ENCODE results near the gene LRP1B.

The LRP1B gene

GRCh38 chr2:141497272-141497671 is 633.5 kb downstream of the LRP1B start:
- Histone ChIP-seq H3K27me3 (ENCODE audit: control insufficient read depth, insufficient read depth, low read length) (no peaks in the 10 kb centered on the region), H3K9ac (ENCODE audit: low read length) (no peak overlapping the region)

GRCh38 chr2:141496810-141497209 is 634.0 kb downstream of the LRP1B start:
- H3K9me3 ChIP-seq (ENCODE audit: control insufficient read depth, insufficient read depth, low read depth, low read length), result no peaks in the 10 kb centered on the region
- H3K9ac ChIP-seq (ENCODE audit: low read length), result no peak overlapping the region
- no peaks in the 10 kb centered on the region for H3K27me3 ChIP-seq (ENCODE audit: control insufficient read depth, insufficient read depth, low read length)
- H3K4me3 ChIP-seq (ENCODE audit: low read depth, low read length), result no peak overlapping the region
- no peaks in the 10 kb centered on the region for H3K4me1 ChIP-seq (ENCODE audit: control insufficient read depth, insufficient read depth, low read length)
- no peaks in the 10 kb centered on the region for H3K36me3 ChIP-seq (ENCODE audit: control insufficient read depth, insufficient read depth, low read length)
- H3K27ac ChIP-seq (ENCODE audit: low read depth, low read length), result no peak overlapping the region

More at GRCh38 chr2:141497272-141497671, 633.5 kb downstream of the LRP1B start:
- Histone ChIP-seq H3K4me3 (ENCODE audit: low read depth, low read length) (no peak overlapping the region), H3K9me3 (ENCODE audit: control insufficient read depth, insufficient read depth, low read depth, low read length) (no peaks in the 10 kb centered on the region), H3K36me3 (ENCODE audit: control insufficient read depth, insufficient read depth, low read length) (no peaks in the 10 kb centered on the region), H3K4me1 (ENCODE audit: control insufficient read depth, insufficient read depth, low read length) (no peaks in the 10 kb centered on the region), H3K27ac (ENCODE audit: low read depth, low read length) (no peak overlapping the region)

- no peaks in the 10 kb centered on the region for H3K9me3 ChIP-seq (ENCODE audit: control insufficient read depth, insufficient read depth, low read depth, low read length)
- H3K27ac ChIP-seq (ENCODE audit: low read depth, low read length), result no peak overlapping the region
- no peaks in the 10 kb centered on the region for H3K36me3 ChIP-seq (ENCODE audit: control insufficient read depth, insufficient read depth, low read length)
- H3K4me1 ChIP-seq (ENCODE audit: control insufficient read depth, insufficient read depth, low read length), result no peaks in the 10 kb centered on the region
- H3K9ac ChIP-seq (ENCODE audit: low read length), result no peak overlapping the region
- H3K27me3 ChIP-seq (ENCODE audit: control insufficient read depth, insufficient read depth, low read length), result no peaks in the 10 kb centered on the region
- no peak overlapping the region for H3K4me3 ChIP-seq (ENCODE audit: low read depth, low read length)
Observed at GRCh38 chr2:141493936-141494335, 636.9 kb downstream of the LRP1B start.

- Histone ChIP-seq H3K4me1 (ENCODE audit: control insufficient read depth, insufficient read depth, low read length) (no peaks in the 10 kb centered on the region), H3K9me3 (ENCODE audit: control insufficient read depth, insufficient read depth, low read depth, low read length) (no peaks in the 10 kb centered on the region), H3K27ac (ENCODE audit: low read depth, low read length) (no peak overlapping the region), H3K4me3 (ENCODE audit: low read depth, low read length) (no peak overlapping the region), H3K36me3 (ENCODE audit: control insufficient read depth, insufficient read depth, low read length) (no peaks in the 10 kb centered on the region), H3K9ac (ENCODE audit: low read length) (no peak overlapping the region), H3K27me3 (ENCODE audit: control insufficient read depth, insufficient read depth, low read length) (no peaks in the 10 kb centered on the region)
Observed at GRCh38 chr2:141492816-141493215, 638.0 kb downstream of the LRP1B start.

GRCh38 chr2:141490886-141491285 is 639.9 kb downstream of the LRP1B start:
- no peaks in the 10 kb centered on the region for H3K4me1 ChIP-seq (ENCODE audit: control insufficient read depth, insufficient read depth, low read length)
- no peaks in the 10 kb centered on the region for H3K27me3 ChIP-seq (ENCODE audit: control insufficient read depth, insufficient read depth, low read length)
- no peak overlapping the region for H3K9ac ChIP-seq (ENCODE audit: low read length)
- H3K4me3 ChIP-seq (ENCODE audit: low read depth, low read length), result no peak overlapping the region
- H3K27ac ChIP-seq (ENCODE audit: low read depth, low read length), result no peak overlapping the region
- no peaks in the 10 kb centered on the region for H3K36me3 ChIP-seq (ENCODE audit: control insufficient read depth, insufficient read depth, low read length)
- no peaks in the 10 kb centered on the region for H3K9me3 ChIP-seq (ENCODE audit: control insufficient read depth, insufficient read depth, low read depth, low read length)

- Histone ChIP-seq H3K9me3 (ENCODE audit: control insufficient read depth, insufficient read depth, low read depth, low read length) (no peaks in the 10 kb centered on the region), H3K9ac (ENCODE audit: low read length) (no peak overlapping the region), H3K27ac (ENCODE audit: low read depth, low read length) (no peak overlapping the region)
Observed at GRCh38 chr2:141482697-141483096, 648.1 kb downstream of the LRP1B start.

GRCh38 chr2:141475801-141476200 is 655.0 kb downstream of the LRP1B start:
- Histone ChIP-seq H3K27me3 (ENCODE audit: control insufficient read depth, insufficient read depth, low read length) (no peaks in the 10 kb centered on the region), H3K4me1 (ENCODE audit: control insufficient read depth, insufficient read depth, low read length) (no peaks in the 10 kb centered on the region), H3K36me3 (ENCODE audit: control insufficient read depth, insufficient read depth, low read length) (no peaks in the 10 kb centered on the region), H3K9me3 (ENCODE audit: control insufficient read depth, insufficient read depth, low read depth, low read length) (no peaks in the 10 kb centered on the region), H3K4me3 (ENCODE audit: low read depth, low read length) (no peak overlapping the region), H3K9ac (ENCODE audit: low read length) (no peak overlapping the region), H3K27ac (ENCODE audit: low read depth, low read length) (no peak overlapping the region)

More at GRCh38 chr2:141482697-141483096, 648.1 kb downstream of the LRP1B start:
- Histone ChIP-seq H3K4me1 (ENCODE audit: control insufficient read depth, insufficient read depth, low read length) (0 out of 2 replicates have a peak, but pooled peaks cover 3% of the 10 kb centered on the region), H3K27me3 (ENCODE audit: control insufficient read depth, insufficient read depth, low read length) (no peaks in the 10 kb centered on the region), H3K4me3 (ENCODE audit: low read depth, low read length) (no peak overlapping the region), H3K36me3 (ENCODE audit: control insufficient read depth, insufficient read depth, low read length) (no peaks in the 10 kb centered on the region)

GRCh38 chr2:141468761-141469160 is 662.1 kb downstream of the LRP1B start:
- Histone ChIP-seq H3K9me3 (ENCODE audit: control insufficient read depth, insufficient read depth, low read depth, low read length) (no peaks in the 10 kb centered on the region), H3K27me3 (ENCODE audit: control insufficient read depth, insufficient read depth, low read length) (no peaks in the 10 kb centered on the region), H3K27ac (ENCODE audit: low read depth, low read length) (no peak overlapping the region), H3K9ac (ENCODE audit: low read length) (no peak overlapping the region), H3K36me3 (ENCODE audit: control insufficient read depth, insufficient read depth, low read length) (no peaks in the 10 kb centered on the region), H3K4me3 (ENCODE audit: low read depth, low read length) (no peak overlapping the region), H3K4me1 (ENCODE audit: control insufficient read depth, insufficient read depth, low read length) (no peaks in the 10 kb centered on the region)

GRCh38 chr2:141467331-141467730 is 663.5 kb downstream of the LRP1B start:
- Histone ChIP-seq H3K4me3 (ENCODE audit: low read depth, low read length) (no peak overlapping the region), H3K36me3 (ENCODE audit: control insufficient read depth, insufficient read depth, low read length) (no peaks in the 10 kb centered on the region), H3K9ac (ENCODE audit: low read length) (no peak overlapping the region), H3K27ac (ENCODE audit: low read depth, low read length) (no peak overlapping the region), H3K9me3 (ENCODE audit: control insufficient read depth, insufficient read depth, low read depth, low read length) (no peaks in the 10 kb centered on the region), H3K4me1 (ENCODE audit: control insufficient read depth, insufficient read depth, low read length) (no peaks in the 10 kb centered on the region), H3K27me3 (ENCODE audit: control insufficient read depth, insufficient read depth, low read length) (no peaks in the 10 kb centered on the region)

GRCh38 chr2:141464995-141465394 is 665.8 kb downstream of the LRP1B start:
- H3K27me3 ChIP-seq (ENCODE audit: control insufficient read depth, insufficient read depth, low read length), result no peaks in the 10 kb centered on the region
- no peaks in the 10 kb centered on the region for H3K9me3 ChIP-seq (ENCODE audit: control insufficient read depth, insufficient read depth, low read depth, low read length)
- no peak overlapping the region for H3K4me3 ChIP-seq (ENCODE audit: low read depth, low read length)
- H3K9ac ChIP-seq (ENCODE audit: low read length), result no peak overlapping the region
- no peaks in the 10 kb centered on the region for H3K36me3 ChIP-seq (ENCODE audit: control insufficient read depth, insufficient read depth, low read length)
- H3K27ac ChIP-seq (ENCODE audit: low read depth, low read length), result no peak overlapping the region
- no peaks in the 10 kb centered on the region for H3K4me1 ChIP-seq (ENCODE audit: control insufficient read depth, insufficient read depth, low read length)

- H3K4me1 ChIP-seq (ENCODE audit: control insufficient read depth, insufficient read depth, low read length), result peaks cover 16% of the 10 kb centered on the region
- H3K9ac ChIP-seq (ENCODE audit: low read length), result no peak overlapping the region
- H3K4me3 ChIP-seq (ENCODE audit: low read depth, low read length), result no peak overlapping the region
- no peaks in the 10 kb centered on the region for H3K27me3 ChIP-seq (ENCODE audit: control insufficient read depth, insufficient read depth, low read length)
- no peaks in the 10 kb centered on the region for H3K36me3 ChIP-seq (ENCODE audit: control insufficient read depth, insufficient read depth, low read length)
- H3K27ac ChIP-seq (ENCODE audit: low read depth, low read length), result no peak overlapping the region
- H3K9me3 ChIP-seq (ENCODE audit: control insufficient read depth, insufficient read depth, low read depth, low read length), result no peaks in the 10 kb centered on the region
Observed at GRCh38 chr2:141458351-141458750, 672.5 kb downstream of the LRP1B start.

- Histone ChIP-seq H3K9ac (ENCODE audit: low read length) (no peak overlapping the region), H3K4me1 (ENCODE audit: control insufficient read depth, insufficient read depth, low read length) (peaks cover 16% of the 10 kb centered on the region), H3K4me3 (ENCODE audit: low read depth, low read length) (no peak overlapping the region), H3K27ac (ENCODE audit: low read depth, low read length) (no peak overlapping the region), H3K36me3 (ENCODE audit: control insufficient read depth, insufficient read depth, low read length) (no peaks in the 10 kb centered on the region), H3K27me3 (ENCODE audit: control insufficient read depth, insufficient read depth, low read length) (no peaks in the 10 kb centered on the region), H3K9me3 (ENCODE audit: control insufficient read depth, insufficient read depth, low read depth, low read length) (no peaks in the 10 kb centered on the region)
Observed at GRCh38 chr2:141455877-141456276, 674.9 kb downstream of the LRP1B start.
